Endothelial cell (in vitro differentiated cells): ENCODE measurements around the gene FAM169A. TPM values are rescaled to one million over a fixed set of nuclear protein-coding genes. Genes with fewer than 3 reads are reported as not detected.

Experiments
- DNase-seq: peaks from one replicate; pipeline ENCODE4 v3.0.0; 2021; ENCODE audit warnings: low spot score
- H3K27ac Mint-ChIP-seq: one replicate; pipeline ENCODE4 v1.8.0; 2021; ENCODE audit warnings: mixed read lengths, inconsistent platforms; ENCODE audit not compliant: unreplicated experiment
- H3K27me3 Mint-ChIP-seq: one replicate; pipeline ENCODE4 v1.8.0; 2021; ENCODE audit warnings: mild to moderate bottlenecking, moderate library complexity, mixed read lengths, inconsistent platforms; ENCODE audit not compliant: unreplicated experiment
- H3K36me3 Mint-ChIP-seq: one replicate; pipeline ENCODE4 v1.8.0; 2021; ENCODE audit warnings: mild to moderate bottlenecking, low read depth, mixed read lengths, inconsistent platforms; ENCODE audit not compliant: unreplicated experiment
- H3K4me1 Mint-ChIP-seq: one replicate; pipeline ENCODE4 v1.8.0; 2021; ENCODE audit warnings: mild to moderate bottlenecking, mixed read lengths, inconsistent platforms; ENCODE audit not compliant: unreplicated experiment
- H3K4me3 Mint-ChIP-seq: one replicate; pipeline ENCODE4 v1.8.0; 2021; ENCODE audit warnings: mild to moderate bottlenecking, mixed read lengths, inconsistent platforms; ENCODE audit not compliant: unreplicated experiment
- H3K9me3 Mint-ChIP-seq: one replicate; pipeline ENCODE4 v1.8.0; 2021; ENCODE audit warnings: mixed read lengths, inconsistent platforms; ENCODE audit not compliant: unreplicated experiment
- total RNA-seq: library from RNA; stranded (reverse); fragmentation: NEBNext Ultra II Directional; extraction: Animal tissue kit (Norgen Biotek cat#: 25700); gene quantifications from one replicate; pipeline ENCODE4 v1.2.1, GENCODE V29; 2021; ENCODE audit not compliant: unreplicated experiment
- TF ChIP-seq, protein P1 (sequence below): fragments of 200-600 bp; sonication (generic); IDR thresholded peaks from one replicate; pipeline ENCODE4 v1.5.0; 2021; ENCODE audit warnings: antibody characterized with exemption; ENCODE audit not compliant: unreplicated experiment

FAM169A gene
- total RNA-seq, 1 donor from 2014 or later: 21.1 TPM

DNA sequence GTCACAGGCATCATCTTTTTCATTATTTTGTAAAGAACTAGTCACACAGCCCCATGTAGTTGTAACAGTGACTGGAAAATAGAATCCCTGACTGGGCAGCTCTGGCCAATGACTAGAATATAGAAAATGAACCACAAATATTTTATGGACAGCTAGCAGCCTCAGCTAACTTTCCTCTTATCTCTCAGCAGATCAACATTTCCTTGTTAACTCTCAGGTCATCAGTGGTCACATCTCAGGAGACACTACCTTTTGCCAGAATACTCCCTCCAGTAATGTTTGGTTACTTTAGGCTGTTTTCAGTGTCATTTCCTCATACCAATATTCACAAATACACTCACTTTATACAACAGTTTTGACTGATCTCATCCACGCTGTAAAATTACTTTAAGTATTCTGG, 43.9 kb downstream of the FAM169A start:
- H3K36me3 Mint-ChIP-seq: peaks cover 3% of the 10 kb centered on the region
- TF ChIP-seq, protein P1, sequence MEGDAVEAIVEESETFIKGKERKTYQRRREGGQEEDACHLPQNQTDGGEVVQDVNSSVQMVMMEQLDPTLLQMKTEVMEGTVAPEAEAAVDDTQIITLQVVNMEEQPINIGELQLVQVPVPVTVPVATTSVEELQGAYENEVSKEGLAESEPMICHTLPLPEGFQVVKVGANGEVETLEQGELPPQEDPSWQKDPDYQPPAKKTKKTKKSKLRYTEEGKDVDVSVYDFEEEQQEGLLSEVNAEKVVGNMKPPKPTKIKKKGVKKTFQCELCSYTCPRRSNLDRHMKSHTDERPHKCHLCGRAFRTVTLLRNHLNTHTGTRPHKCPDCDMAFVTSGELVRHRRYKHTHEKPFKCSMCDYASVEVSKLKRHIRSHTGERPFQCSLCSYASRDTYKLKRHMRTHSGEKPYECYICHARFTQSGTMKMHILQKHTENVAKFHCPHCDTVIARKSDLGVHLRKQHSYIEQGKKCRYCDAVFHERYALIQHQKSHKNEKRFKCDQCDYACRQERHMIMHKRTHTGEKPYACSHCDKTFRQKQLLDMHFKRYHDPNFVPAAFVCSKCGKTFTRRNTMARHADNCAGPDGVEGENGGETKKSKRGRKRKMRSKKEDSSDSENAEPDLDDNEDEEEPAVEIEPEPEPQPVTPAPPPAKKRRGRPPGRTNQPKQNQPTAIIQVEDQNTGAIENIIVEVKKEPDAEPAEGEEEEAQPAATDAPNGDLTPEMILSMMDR: no peak

DNA sequence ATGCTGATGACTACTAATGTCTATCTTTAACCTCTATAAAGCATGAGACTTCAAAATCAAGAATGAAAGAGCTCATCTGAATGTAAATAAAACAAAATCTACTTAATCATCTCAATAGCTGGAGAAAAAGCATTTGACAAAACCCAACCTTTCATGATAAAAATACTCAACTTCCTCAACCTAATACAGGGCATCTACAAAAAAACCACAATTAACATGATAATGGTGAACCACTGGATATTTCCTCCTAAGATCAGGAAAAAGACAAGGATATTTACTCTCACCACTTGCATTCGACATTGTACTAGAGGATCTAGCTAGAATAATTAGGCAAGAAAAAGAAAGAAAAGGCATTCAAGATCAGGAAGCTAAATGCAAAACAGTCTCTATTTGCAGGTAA, 49.3 kb downstream of the FAM169A start:
- DNase-seq: no peak
- H3K4me3 Mint-ChIP-seq: no peak overlapping the region

More for the DNA sequence above, 43.9 kb downstream of the FAM169A start:
- Mint-ChIP-seq H3K27ac (no peak overlapping the region), H3K27me3 (no peaks in the 10 kb centered on the region), H3K9me3 (no peaks in the 10 kb centered on the region), H3K4me3 (no peak overlapping the region), H3K4me1 (peaks cover 10% of the 10 kb centered on the region)
- no peak for DNase-seq

DNA sequence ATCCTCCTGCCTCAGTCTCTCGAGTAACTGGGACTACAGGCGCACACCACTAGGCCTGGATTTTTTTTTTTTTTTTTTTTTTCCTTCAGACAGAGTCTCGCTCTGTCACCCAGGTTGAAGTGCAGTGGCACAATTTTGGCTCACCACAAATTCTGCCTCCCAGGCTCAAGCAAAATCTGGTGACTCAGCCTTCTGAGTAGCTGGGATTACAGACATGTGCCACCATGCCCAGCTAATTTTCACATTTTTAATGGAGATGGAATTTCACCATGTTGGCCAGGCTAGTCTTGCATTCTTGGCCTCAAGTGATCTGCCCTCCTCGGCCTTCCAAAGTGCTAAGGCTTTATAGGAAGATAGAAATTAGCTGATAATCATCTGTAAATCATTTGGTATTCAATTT, 55.3 kb downstream of the FAM169A start:
- peaks cover 4% of the 10 kb centered on the region for H3K36me3 Mint-ChIP-seq
- no peaks in the 10 kb centered on the region for H3K27me3 Mint-ChIP-seq
- H3K9me3 Mint-ChIP-seq: no peaks in the 10 kb centered on the region
- TF ChIP-seq, protein P1: no peak
- H3K27ac Mint-ChIP-seq: no peak overlapping the region
- H3K4me1 Mint-ChIP-seq: peaks cover 9% of the 10 kb centered on the region
- H3K4me3 Mint-ChIP-seq: no peak overlapping the region
- no peak for DNase-seq

More for the DNA sequence above, 49.3 kb downstream of the FAM169A start:
- TF ChIP-seq, protein P1: no peak
- Mint-ChIP-seq H3K27me3 (no peaks in the 10 kb centered on the region), H3K27ac (no peak overlapping the region), H3K36me3 (no peaks in the 10 kb centered on the region), H3K4me1 (peaks cover 14% of the 10 kb centered on the region), H3K9me3 (no peaks in the 10 kb centered on the region)

DNA sequence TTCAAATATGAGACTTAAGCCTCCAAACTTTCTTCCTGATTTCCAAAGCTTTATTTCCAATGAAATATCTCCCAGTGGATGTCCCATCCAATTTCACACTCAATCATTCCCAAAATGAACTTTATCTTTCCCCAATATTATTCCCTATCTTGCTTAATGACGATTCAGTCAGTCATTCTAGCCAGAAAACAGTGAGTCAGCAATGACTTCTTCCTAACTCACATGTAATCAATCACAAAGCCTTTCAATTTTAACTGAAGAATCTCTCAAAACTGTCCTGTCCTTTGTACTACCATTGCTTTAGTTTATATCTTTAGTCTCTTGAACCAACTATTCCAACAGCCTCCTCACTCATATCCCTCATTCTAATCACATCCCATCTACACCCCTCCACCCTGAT, 64.2 kb downstream of the FAM169A start:
- Mint-ChIP-seq H3K4me3 (no peak overlapping the region), H3K9me3 (no peaks in the 10 kb centered on the region), H3K27ac (no peak overlapping the region), H3K36me3 (no peaks in the 10 kb centered on the region), H3K27me3 (no peaks in the 10 kb centered on the region), H3K4me1 (peaks cover 4% of the 10 kb centered on the region)
- TF ChIP-seq, protein P1: no peak
- DNase-seq: no peak

DNA sequence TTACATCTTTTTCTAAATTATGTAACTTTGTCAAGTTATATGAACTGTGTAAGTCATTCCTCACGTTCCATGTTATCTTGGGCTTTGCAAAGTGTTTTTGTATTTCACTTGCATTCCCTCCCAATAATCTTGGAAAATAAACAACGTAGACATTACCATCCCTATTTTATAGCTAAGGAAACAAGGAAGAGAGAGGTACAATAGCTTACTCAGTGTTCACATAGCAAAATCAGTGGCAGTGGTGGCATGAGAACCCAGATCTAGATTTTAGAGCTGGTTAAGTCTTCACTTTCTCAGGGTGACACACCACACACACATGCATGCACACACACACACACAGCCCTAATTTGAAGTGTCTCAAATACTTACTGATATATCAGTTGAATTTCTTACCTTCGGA, 65.0 kb downstream of the FAM169A start:
- Mint-ChIP-seq H3K36me3 (no peaks in the 10 kb centered on the region), H3K4me1 (no peaks in the 10 kb centered on the region), H3K4me3 (no peak overlapping the region), H3K27me3 (no peaks in the 10 kb centered on the region), H3K27ac (no peak overlapping the region), H3K9me3 (no peaks in the 10 kb centered on the region)
- TF ChIP-seq, protein P1: no peak
- DNase-seq: no peak
